Activated CD8-positive, alpha-beta memory T cell treated with anti-CD3 and anti-CD28 coated beads, Interleukin-2, amount 50 U/mL, for 4 hours (primary cell): Measurements from ENCODE around the gene HOXB2.

Experiments used
- DNase-seq: peaks from one replicate; pipeline ENCODE4 v3.0.0-alpha.2; 2020

Gene HOXB2

GRCh38 chr17:48551596-48552465 lies 6.9 kb upstream of the HOXB2 start:
- DNase-seq, result no peak

- DNase-seq, result no peak
These were observed 6.3 kb upstream of the HOXB2 start for GRCh38 chr17:48551214-48551555.

- DNase-seq, result no peak
These were observed 5.7 kb upstream of the HOXB2 start for GRCh38 chr17:48550502-48551213.

- DNase-seq, result no peak
These were observed 5.1 kb upstream of the HOXB2 start for GRCh38 chr17:48549914-48550501.

GRCh38 chr17:48549281-48549630 lies 4.3 kb upstream of the HOXB2 start:
- no peak for DNase-seq

GRCh38 chr17:48548523-48549280 lies 3.8 kb upstream of the HOXB2 start:
- no peak for DNase-seq

- DNase-seq, result no peak
These were observed 3.1 kb upstream of the HOXB2 start for GRCh38 chr17:48547808-48548522.

GRCh38 chr17:48546924-48547807 lies 2.3 kb upstream of the HOXB2 start:
- no peak for DNase-seq

GRCh38 chr17:48546137-48546923 lies 1.4 kb upstream of the HOXB2 start:
- no peak for DNase-seq

- DNase-seq, result no peak
These were observed 630 bp upstream of the HOXB2 start for GRCh38 chr17:48545539-48545938.

- DNase-seq, result no peak
These were observed 424 bp downstream of the HOXB2 start for GRCh38 chr17:48544349-48545021.

GRCh38 chr17:48543854-48544348 lies 1.0 kb downstream of the HOXB2 start:
- peak; percentile 34 for DNase-seq

- DNase-seq, result peak; percentile 53
These were observed 1.6 kb downstream of the HOXB2 start for GRCh38 chr17:48543107-48543853.

GRCh38 chr17:48542698-48543106 lies 2.2 kb downstream of the HOXB2 start:
- no peak for DNase-seq

GRCh38 chr17:48542114-48542656 lies 2.7 kb downstream of the HOXB2 start:
- no peak for DNase-seq

GRCh38 chr17:48541577-48542113 lies 3.3 kb downstream of the HOXB2 start:
- peak; percentile 27 for DNase-seq

- DNase-seq, result no peak
These were observed 3.8 kb downstream of the HOXB2 start for GRCh38 chr17:48541036-48541576.

- no peak for DNase-seq
These were observed 4.7 kb downstream of the HOXB2 start for GRCh38 chr17:48540213-48540612.
